ENCODE data around the gene DNPH1. TPM values are rescaled to one million over a fixed set of nuclear protein-coding genes. Genes with fewer than 3 reads are reported as not detected.

DNPH1 gene
- total and polyA plus RNA-seq, 2 donors (not counting 3 experiments of a cell fraction or from before 2014, with no cell fraction given), result 37.7 to 120 TPM

DNA sequence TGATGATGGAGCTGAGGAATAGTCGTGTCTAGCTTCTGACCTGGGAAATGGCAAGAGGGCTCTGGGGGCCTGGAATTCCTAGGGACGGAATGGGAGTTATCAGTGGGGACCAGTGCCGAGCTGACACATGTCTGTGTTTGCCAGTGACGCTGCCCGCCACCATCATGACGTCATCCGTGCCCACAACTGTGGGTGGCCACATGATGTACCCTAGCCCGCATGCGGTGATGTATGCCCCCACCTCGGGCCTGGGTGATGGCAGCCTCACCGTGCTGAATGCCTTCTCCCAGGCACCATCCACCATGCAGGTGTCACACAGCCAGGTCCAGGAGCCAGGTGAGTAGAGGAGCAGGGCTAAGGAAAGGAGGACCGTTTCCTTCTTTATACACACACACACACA lies 51.1 kb downstream of the DNPH1 start:
- POLR2A ChIA-PET, result no interaction called here

DNA sequence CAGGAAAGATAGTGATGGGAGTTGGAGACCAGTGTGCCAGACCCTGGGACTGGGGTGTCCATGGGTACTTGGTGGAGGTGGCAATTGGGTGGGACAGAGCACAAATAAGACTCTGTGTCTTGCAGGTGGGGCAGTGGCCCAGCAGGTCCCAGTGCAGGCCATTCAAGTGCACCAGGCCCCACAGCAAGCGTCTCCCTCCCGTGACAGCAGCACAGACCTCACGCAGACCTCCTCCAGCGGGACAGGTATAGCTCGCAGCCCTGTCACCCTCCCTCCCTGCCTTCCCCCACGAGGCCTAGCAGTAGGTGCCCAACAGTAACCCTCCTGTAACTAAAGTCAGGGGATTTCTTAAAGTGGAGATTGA lies 52.9 kb downstream of the DNPH1 start:
- intact Hi-C loops (cut with micrococcal nuclease) (no loop called here), dilution Hi-C loops (cut with MboI; ENCODE audit: extremely low pct_ligation_motif_present, low sequenced_read_pairs) (no loop called here)
- no peak for DNase-seq (ENCODE audit: low read depth, low spot score)
- no peak for TF ChIP-seq MAX (IDR thresholded peaks at IDR 0.05; ENCODE audit: insufficient read depth, insufficient read length)
- H3K9me3 ChIP-seq (replicated peaks; ENCODE audit: control insufficient read depth, insufficient read depth, low read length), result no peaks in the 10 kb centered on the region
- no peaks in the 10 kb centered on the region for H3K9me1 ChIP-seq (replicated peaks; ENCODE audit: control insufficient read depth, extremely low read depth, insufficient read depth, low read length)
- peaks cover 39% of the 10 kb centered on the region for H3K79me2 ChIP-seq (ENCODE audit: control insufficient read depth, insufficient read depth, low read length)
- no peak overlapping the region for H3K4me2 ChIP-seq (ENCODE audit: insufficient read depth, low read length)
- BruUV-seq (replicated peaks), result no TSS peak
- peaks cover 13 to 34% of the 10 kb centered on the region in 2 experiments for H3K36me3 ChIP-seq (ENCODE audit: control insufficient read depth in 2 of 2, extremely low read depth in 1 of 2, insufficient read depth in 2 of 2, low read length in 2 of 2)
- H3K4me1 ChIP-seq (ENCODE audit: control insufficient read depth, extremely low read depth, insufficient read depth, low read length), result peaks cover 23% of the 10 kb centered on the region
- POLR2A ChIA-PET, result no interaction called here
- H3K9ac ChIP-seq (replicated peaks; ENCODE audit: extremely low read depth, insufficient read depth, low read length), result no peak overlapping the region
- no peak overlapping the region for H3K4me3 ChIP-seq (replicated peaks in 1 of 3; ENCODE audit: insufficient read depth in 1 of 3, low read depth in 1 of 3, low read length in 3 of 3)
- H3K27me3 ChIP-seq (ENCODE audit: control insufficient read depth in 2 of 2, insufficient read depth in 2 of 2, low read length in 2 of 2), result no peaks in the 10 kb centered on the region
- H4K20me1 ChIP-seq (replicated peaks; ENCODE audit: control insufficient read depth, extremely low read depth, insufficient read depth, low read length), result peaks cover 2% of the 10 kb centered on the region
- H3K27ac ChIP-seq (ENCODE audit: insufficient read depth, low read depth, low read length), result no peak overlapping the region
- no peak overlapping the region for H2AFZ ChIP-seq (ENCODE audit: low read depth, low read length)
- CTCF ChIA-PET, result interaction anchor here (1.1 kb wide), 1 partner anchor 331 kb away, joined by 3 read pairs; no protein-coding TSS in a partner anchor
- FAIRE-seq, result no peak

More for the DNA sequence above, 51.1 kb downstream of the DNPH1 start:
- Histone ChIP-seq H4K20me1 (replicated peaks; ENCODE audit: control insufficient read depth, extremely low read depth, insufficient read depth, low read length) (peaks cover 2% of the 10 kb centered on the region), H3K9me1 (replicated peaks; ENCODE audit: control insufficient read depth, extremely low read depth, insufficient read depth, low read length) (no peaks in the 10 kb centered on the region), H3K27ac (ENCODE audit: insufficient read depth, low read depth, low read length) (no peak overlapping the region), H3K4me2 (ENCODE audit: insufficient read depth, low read length) (no peak overlapping the region), H3K4me1 (ENCODE audit: control insufficient read depth, extremely low read depth, insufficient read depth, low read length) (peaks cover 31% of the 10 kb centered on the region), H3K36me3 (ENCODE audit: control insufficient read depth in 2 of 2, extremely low read depth in 1 of 2, insufficient read depth in 2 of 2, low read length in 2 of 2) (peaks cover 13 to 34% of the 10 kb centered on the region in 2 experiments), H3K9ac (replicated peaks; ENCODE audit: extremely low read depth, insufficient read depth, low read length) (no peak overlapping the region), H3K79me2 (ENCODE audit: control insufficient read depth, insufficient read depth, low read length) (peaks cover 24% of the 10 kb centered on the region), H2AFZ (ENCODE audit: low read depth, low read length) (no peak overlapping the region), H3K9me3 (replicated peaks; ENCODE audit: control insufficient read depth, insufficient read depth, low read length) (no peaks in the 10 kb centered on the region), H3K4me3 (replicated peaks in 1 of 3; ENCODE audit: insufficient read depth in 1 of 3, low read depth in 1 of 3, low read length in 3 of 3) (no peak overlapping the region), H3K27me3 (ENCODE audit: control insufficient read depth in 2 of 2, insufficient read depth in 2 of 2, low read length in 2 of 2) (no peaks in the 10 kb centered on the region)
- DNase-seq (ENCODE audit: low read depth, low spot score), result no peak
- no peak for FAIRE-seq
- intact Hi-C loops (cut with micrococcal nuclease), result no loop called here
- TF ChIP-seq POLR2AphosphoS5 (IDR thresholded peaks at IDR 0.05; ENCODE audit: insufficient read depth, low read depth, low read length), result no peak
- TF ChIP-seq MAX (IDR thresholded peaks at IDR 0.05; ENCODE audit: insufficient read depth, insufficient read length), result no peak
- dilution Hi-C loops (cut with MboI; ENCODE audit: extremely low pct_ligation_motif_present, low sequenced_read_pairs), result no loop called here
- no TSS peak for BruUV-seq (replicated peaks)
- CTCF ChIA-PET, result interaction anchor here (1.0 kb wide), 1 partner anchor 34 kb away, joined by 4 read pairs; no protein-coding TSS in a partner anchor
